ENCODE data around the gene NBPF9.
"Not testable (repeated sequence)": the region's sequence is repeated elsewhere in the genome, so short reads cannot be mapped to it uniquely, and the experiment has no call there.

DNA sequence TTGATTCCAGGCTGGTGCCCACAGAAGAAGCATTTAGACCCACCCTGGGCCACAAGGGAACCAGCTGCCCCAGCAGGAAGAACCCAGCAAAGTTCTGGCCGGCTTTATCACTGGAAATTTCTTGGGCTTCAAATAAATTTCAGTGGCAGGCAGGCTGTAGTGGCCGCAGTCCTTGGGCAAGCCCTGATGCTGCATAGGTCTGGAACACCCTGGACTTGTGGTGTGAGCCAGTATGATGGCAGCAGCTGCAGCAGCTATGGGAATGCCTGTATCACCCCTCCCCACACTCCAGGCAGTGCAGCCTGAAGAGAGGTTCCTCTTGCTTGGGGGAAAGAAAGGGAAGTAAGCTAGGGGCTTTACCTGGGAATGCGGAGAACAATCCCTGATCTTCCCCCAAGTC, 69.4 kb downstream of the NBPF9 start:
- TF ChIP-seq HDGF (IDR thresholded peaks at IDR 0.05; ENCODE audit: borderline replicate concordance); NFRKB (IDR thresholded peaks at IDR 0.05); FOXA1 (IDR thresholded peaks at IDR 0.05); BHLHE40 (IDR thresholded peaks at IDR 0.05; ENCODE audit: borderline replicate concordance); FOXK2 (IDR thresholded peaks at IDR 0.05); SUZ12 (IDR thresholded peaks at IDR 0.05); SP1 (IDR thresholded peaks at IDR 0.05); ARNT (IDR thresholded peaks at IDR 0.05): not testable (repeated sequence)
- TF ChIP-seq, protein P1, sequence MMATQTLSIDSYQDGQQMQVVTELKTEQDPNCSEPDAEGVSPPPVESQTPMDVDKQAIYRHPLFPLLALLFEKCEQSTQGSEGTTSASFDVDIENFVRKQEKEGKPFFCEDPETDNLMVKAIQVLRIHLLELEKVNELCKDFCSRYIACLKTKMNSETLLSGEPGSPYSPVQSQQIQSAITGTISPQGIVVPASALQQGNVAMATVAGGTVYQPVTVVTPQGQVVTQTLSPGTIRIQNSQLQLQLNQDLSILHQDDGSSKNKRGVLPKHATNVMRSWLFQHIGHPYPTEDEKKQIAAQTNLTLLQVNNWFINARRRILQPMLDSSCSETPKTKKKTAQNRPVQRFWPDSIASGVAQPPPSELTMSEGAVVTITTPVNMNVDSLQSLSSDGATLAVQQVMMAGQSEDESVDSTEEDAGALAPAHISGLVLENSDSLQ (IDR thresholded peaks at IDR 0.05), result not testable (repeated sequence)
